Measurements from ENCODE around the gene PSMB2.
A peak's percentile ranks its signal among the peaks of the same experiment; 100 is the strongest.

PSMB2 gene

GRCh38 chr1:35568975-35569395, 72.3 kb downstream of the PSMB2 start:
- POLR2A ChIA-PET, result interaction anchor here (1.0 to 2.0 kb wide), 3 partner anchors 10 to 201 kb away, joined by 3 to 13 read pairs (median 4); partner anchors contain the start of gene CLSPN
- CTCF ChIA-PET, result interaction anchor here (0.6 to 1.9 kb wide), 12 partner anchors 11 to 352 kb away, joined by 3 to 32 read pairs (median 4); no protein-coding TSS in a partner anchor
- TF ChIP-seq TARDBP (IDR thresholded peaks at IDR 0.05) (no peak), LEF1 (IDR thresholded peaks at IDR 0.05; ENCODE audit: borderline replicate concordance) (no peak), ELF4 (IDR thresholded peaks at IDR 0.05) (no peak)
- DNase-seq (ENCODE audit: extremely low spot score), result peak; percentile 85

DNA sequence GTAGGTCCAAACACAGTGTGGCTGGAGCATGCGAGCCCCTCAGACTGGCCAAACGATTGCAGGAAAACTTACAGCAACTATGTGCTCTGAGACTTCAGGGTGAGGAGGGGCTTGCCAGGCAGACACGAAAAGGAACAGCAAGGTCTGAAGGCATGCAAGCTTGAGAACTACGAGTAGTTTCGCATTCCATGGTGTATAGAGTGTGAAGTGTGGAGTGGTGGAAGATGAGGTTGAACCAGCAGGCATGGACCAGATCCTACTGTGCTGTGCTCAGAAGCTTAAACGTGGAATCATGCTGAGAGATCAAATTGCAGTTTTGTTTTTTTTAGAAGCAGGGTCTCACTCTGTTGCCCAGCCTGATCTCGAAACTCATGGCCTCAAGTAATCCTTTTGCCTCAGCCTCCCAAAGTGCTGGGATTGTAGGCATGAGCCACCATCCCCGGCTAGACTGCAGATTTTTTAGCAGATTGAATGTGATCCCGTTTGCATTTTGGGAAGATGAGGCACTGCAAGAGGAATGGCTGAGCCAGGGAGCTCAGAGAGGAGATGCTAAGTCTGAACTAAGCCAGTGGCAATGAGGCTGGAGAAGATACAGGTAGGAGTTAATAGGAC, 73.3 kb downstream of the PSMB2 start:
- DNase-seq (ENCODE audit: extremely low spot score), result no peak
- ChIA-PET POLR2A (interaction anchor here (1.0 to 2.0 kb wide), 4 partner anchors 11 to 202 kb away, joined by 3 to 13 read pairs (median 4); partner anchors contain the start of gene CLSPN), CTCF (interaction anchor here (0.6 to 1.9 kb wide), 13 partner anchors 26 to 353 kb away, joined by 3 to 32 read pairs (median 3); no protein-coding TSS in a partner anchor)
- TF ChIP-seq FOXM1 (IDR thresholded peaks at IDR 0.05; ENCODE audit: borderline replicate concordance), result no peak
- TF ChIP-seq ELF4 (IDR thresholded peaks at IDR 0.05), result no peak
- TF ChIP-seq L3MBTL2 (conservative IDR thresholded peaks at IDR 0.05), result no peak
- no peak for TF ChIP-seq FOXA1 (IDR thresholded peaks at IDR 0.05)
- no peak for TF ChIP-seq TARDBP (IDR thresholded peaks at IDR 0.05)
- TF ChIP-seq CTBP1 (IDR thresholded peaks at IDR 0.05; ENCODE audit: borderline replicate concordance), result no peak
- TF ChIP-seq, protein P1, sequence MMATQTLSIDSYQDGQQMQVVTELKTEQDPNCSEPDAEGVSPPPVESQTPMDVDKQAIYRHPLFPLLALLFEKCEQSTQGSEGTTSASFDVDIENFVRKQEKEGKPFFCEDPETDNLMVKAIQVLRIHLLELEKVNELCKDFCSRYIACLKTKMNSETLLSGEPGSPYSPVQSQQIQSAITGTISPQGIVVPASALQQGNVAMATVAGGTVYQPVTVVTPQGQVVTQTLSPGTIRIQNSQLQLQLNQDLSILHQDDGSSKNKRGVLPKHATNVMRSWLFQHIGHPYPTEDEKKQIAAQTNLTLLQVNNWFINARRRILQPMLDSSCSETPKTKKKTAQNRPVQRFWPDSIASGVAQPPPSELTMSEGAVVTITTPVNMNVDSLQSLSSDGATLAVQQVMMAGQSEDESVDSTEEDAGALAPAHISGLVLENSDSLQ (IDR thresholded peaks at IDR 0.05), result no peak
- no peak for TF ChIP-seq HDGF (IDR thresholded peaks at IDR 0.05; ENCODE audit: borderline replicate concordance)
- TF ChIP-seq BHLHE40 (IDR thresholded peaks at IDR 0.05; ENCODE audit: borderline replicate concordance), result no peak
- no peak for TF ChIP-seq LEF1 (IDR thresholded peaks at IDR 0.05; ENCODE audit: borderline replicate concordance)
- no peak for TF ChIP-seq SP1 (IDR thresholded peaks at IDR 0.05)
- no peak for TF ChIP-seq FOXK2 (IDR thresholded peaks at IDR 0.05)
- TF ChIP-seq SUZ12 (IDR thresholded peaks at IDR 0.05), result no peak
- no peak for TF ChIP-seq ARNT (IDR thresholded peaks at IDR 0.05)
- TF ChIP-seq ZNF384 (IDR thresholded peaks at IDR 0.05), result no peak

- DNase-seq (ENCODE audit: extremely low spot score), result no peak
- TF ChIP-seq CTBP1 (IDR thresholded peaks at IDR 0.05; ENCODE audit: borderline replicate concordance), result no peak
- TF ChIP-seq ZNF384 (IDR thresholded peaks at IDR 0.05), result no peak
- TF ChIP-seq FOXM1 (IDR thresholded peaks at IDR 0.05; ENCODE audit: borderline replicate concordance), result no peak
- no peak for TF ChIP-seq FOXK2 (IDR thresholded peaks at IDR 0.05)
- no peak for TF ChIP-seq SP1 (IDR thresholded peaks at IDR 0.05)
- no peak for TF ChIP-seq L3MBTL2 (conservative IDR thresholded peaks at IDR 0.05)
- no peak for TF ChIP-seq ELF4 (IDR thresholded peaks at IDR 0.05)
- no peak for TF ChIP-seq NFRKB (IDR thresholded peaks at IDR 0.05)
- no peak for TF ChIP-seq TARDBP (IDR thresholded peaks at IDR 0.05)
- no peak for TF ChIP-seq HDGF (IDR thresholded peaks at IDR 0.05; ENCODE audit: borderline replicate concordance)
- ChIA-PET POLR2A (no interaction called here), CTCF (interaction anchor here (0.6 to 2.1 kb wide), 2 partner anchors 114 to 128 kb away, joined by 3 to 27 read pairs; no protein-coding TSS in a partner anchor)
Measured at GRCh38 chr1:35565742-35566133, 75.6 kb downstream of the PSMB2 start.

DNA sequence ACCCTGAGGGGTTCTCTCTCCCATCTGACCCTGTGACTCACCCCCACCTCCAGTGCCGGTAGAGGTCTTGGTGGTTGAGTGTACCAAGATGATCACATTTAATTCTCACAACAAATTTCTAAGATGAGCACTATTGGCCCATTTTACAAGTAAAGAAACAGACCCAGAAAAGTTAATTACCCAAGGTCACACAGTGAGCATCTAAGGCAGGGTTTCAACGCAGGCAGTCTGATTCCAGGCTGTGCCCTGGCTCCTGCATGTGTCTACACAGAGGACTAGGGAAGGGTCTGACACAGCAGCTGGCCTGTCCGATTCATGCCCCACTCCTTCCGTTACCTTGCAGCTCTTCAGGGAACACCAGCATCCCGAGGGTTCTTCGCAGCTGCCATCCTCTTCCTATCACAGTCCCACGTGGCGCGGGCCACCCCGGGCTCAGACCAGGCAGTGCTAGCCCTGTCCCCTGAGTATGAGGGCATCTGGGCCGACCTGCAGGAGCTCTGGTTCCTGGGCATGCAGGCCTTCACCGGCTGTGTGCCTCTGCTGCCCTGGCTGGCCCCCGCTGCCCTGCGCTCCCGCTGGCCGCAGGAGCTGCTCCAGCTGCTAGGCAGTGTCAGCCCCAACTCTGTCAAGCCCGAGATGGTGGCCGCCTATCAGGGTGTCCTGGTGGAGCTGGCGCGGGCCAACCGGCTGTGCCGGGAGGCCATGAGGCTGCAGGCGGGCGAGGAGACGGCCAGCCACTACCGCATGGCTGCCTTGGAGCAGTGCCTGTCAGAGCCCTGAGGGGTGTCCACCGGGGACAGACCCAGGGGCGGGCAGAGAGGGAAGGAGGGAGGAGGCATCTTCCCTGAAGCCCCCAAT, 76.2 kb downstream of the PSMB2 start:
- ChIA-PET CTCF (interaction anchor here (0.5 to 2.1 kb wide), 14 partner anchors 9 to 540 kb away, joined by 3 to 27 read pairs (median 4); partner anchors contain the start of gene CLSPN), POLR2A (interaction anchor here (0.5 kb wide), 1 partner anchor 358 kb away, joined by 3 read pairs; no protein-coding TSS in a partner anchor)
- DNase-seq (ENCODE audit: extremely low spot score), result no peak

DNA sequence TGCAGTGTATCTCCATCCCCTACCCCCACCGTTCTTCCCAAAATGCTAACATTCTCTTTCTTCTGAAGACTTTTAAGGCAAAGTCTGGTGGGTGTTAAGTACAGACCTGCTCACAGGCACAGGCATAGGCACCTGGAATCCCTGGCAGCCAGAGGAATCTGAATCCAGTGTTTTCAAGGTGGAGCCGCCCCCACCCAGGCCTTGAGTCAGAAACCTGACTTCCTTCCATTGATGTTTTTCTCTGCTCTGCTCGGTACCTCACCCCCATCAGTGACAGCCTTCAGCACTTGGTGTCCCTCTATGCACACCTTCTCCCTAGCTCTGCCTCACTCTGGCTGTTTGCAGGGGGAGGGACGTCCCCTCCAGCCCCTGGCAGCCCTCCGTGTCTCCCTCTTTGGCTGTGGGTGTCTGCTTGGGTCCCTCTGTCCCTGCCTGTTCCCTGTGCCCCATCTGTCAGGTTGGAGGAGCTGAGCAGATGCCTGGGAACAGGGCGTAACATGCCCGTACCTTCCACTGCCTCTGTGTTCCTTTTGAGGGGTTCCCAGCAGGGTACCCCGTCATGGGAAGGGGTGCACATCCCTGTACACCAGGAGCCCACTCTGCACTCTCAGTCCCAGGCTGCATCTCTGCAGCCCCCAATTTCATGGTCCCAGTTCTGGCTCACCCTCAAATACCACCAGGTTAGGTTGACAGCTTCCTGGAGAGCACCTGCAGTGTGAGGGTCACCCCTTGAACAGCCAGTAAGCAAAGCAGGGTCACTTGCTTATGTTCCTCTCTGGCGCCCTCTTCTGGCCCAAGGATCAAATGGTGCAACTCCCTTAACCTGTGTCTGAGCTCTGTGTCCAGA, 77.1 kb downstream of the PSMB2 start:
- CTCF ChIA-PET, result interaction anchor here (0.5 to 2.1 kb wide), 13 partner anchors 8 to 539 kb away, joined by 3 to 27 read pairs (median 4); partner anchors contain the start of gene CLSPN
- POLR2A ChIA-PET, result interaction anchor here (0.5 kb wide), 1 partner anchor 357 kb away, joined by 3 read pairs; no protein-coding TSS in a partner anchor
- peak; percentile 73 for DNase-seq (ENCODE audit: extremely low spot score)
- no peak for TF ChIP-seq BHLHE40 (IDR thresholded peaks at IDR 0.05; ENCODE audit: borderline replicate concordance)
- no peak for TF ChIP-seq FOXK2 (IDR thresholded peaks at IDR 0.05)
- TF ChIP-seq ZNF384 (IDR thresholded peaks at IDR 0.05), result no peak
- TF ChIP-seq L3MBTL2 (conservative IDR thresholded peaks at IDR 0.05), result no peak
- TF ChIP-seq FOXM1 (IDR thresholded peaks at IDR 0.05; ENCODE audit: borderline replicate concordance), result no peak
- TF ChIP-seq NFRKB (IDR thresholded peaks at IDR 0.05), result no peak
- no peak for TF ChIP-seq TARDBP (IDR thresholded peaks at IDR 0.05)
- no peak for TF ChIP-seq ARNT (IDR thresholded peaks at IDR 0.05)
- TF ChIP-seq ELF4 (IDR thresholded peaks at IDR 0.05), result no peak
- TF ChIP-seq FOXA1 (IDR thresholded peaks at IDR 0.05), result no peak
- TF ChIP-seq SUZ12 (IDR thresholded peaks at IDR 0.05), result no peak
- no peak for TF ChIP-seq CTBP1 (IDR thresholded peaks at IDR 0.05; ENCODE audit: borderline replicate concordance)
- TF ChIP-seq LEF1 (IDR thresholded peaks at IDR 0.05; ENCODE audit: borderline replicate concordance), result no peak
- no peak for TF ChIP-seq HDGF (IDR thresholded peaks at IDR 0.05; ENCODE audit: borderline replicate concordance)
- TF ChIP-seq, protein P1 (IDR thresholded peaks at IDR 0.05), result no peak

More for the DNA sequence above, 76.2 kb downstream of the PSMB2 start:
- TF ChIP-seq SP1 (IDR thresholded peaks at IDR 0.05) (no peak), TARDBP (IDR thresholded peaks at IDR 0.05) (no peak), ELF4 (IDR thresholded peaks at IDR 0.05) (no peak), LEF1 (IDR thresholded peaks at IDR 0.05; ENCODE audit: borderline replicate concordance) (no peak), NFRKB (IDR thresholded peaks at IDR 0.05) (no peak), HDGF (IDR thresholded peaks at IDR 0.05; ENCODE audit: borderline replicate concordance) (no peak), L3MBTL2 (conservative IDR thresholded peaks at IDR 0.05) (no peak), CTBP1 (IDR thresholded peaks at IDR 0.05; ENCODE audit: borderline replicate concordance) (no peak), ARNT (IDR thresholded peaks at IDR 0.05) (no peak)
- TF ChIP-seq, protein P1 (IDR thresholded peaks at IDR 0.05), result no peak

All from HEK293T (cell line).